ENCODE data around the gene ZMAT3.

Gene ZMAT3

DNA sequence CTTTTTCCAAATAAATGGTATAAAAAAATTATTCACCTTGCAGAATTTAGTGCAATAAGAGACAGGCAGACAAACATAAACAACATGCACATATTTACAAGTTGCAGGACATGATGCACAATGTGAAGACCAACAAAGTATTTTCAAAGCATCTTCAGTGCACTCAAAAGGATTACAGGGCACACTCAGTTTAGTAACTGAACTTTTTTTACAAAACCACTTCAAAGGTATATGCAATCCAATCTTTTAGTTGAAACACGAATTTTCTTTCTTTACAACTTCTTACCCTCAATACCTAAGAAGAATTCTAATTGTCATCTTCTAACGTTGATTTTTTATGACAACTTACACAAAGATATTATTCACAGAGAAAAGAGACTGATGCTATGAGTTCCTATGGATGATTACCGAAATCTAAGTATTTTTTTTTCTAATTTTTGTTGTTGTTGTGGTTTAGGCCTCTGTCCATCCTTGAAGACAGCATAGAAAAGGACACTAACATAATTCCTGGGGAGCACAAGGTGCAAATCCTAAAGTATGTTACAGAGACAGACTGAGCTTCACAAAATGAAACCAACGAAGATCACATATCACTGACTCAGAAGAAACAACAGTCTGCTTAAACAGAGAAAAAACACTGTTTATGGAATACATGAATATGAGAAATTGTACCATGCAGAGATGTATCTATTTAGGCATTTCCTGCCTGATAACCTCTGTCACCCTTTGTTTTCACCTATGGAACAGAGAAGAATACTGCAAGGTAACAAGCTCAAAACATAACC, 50.3 kb downstream of the ZMAT3 start:
- no peak for DNase-seq (ENCODE audit: low spot score)

DNA sequence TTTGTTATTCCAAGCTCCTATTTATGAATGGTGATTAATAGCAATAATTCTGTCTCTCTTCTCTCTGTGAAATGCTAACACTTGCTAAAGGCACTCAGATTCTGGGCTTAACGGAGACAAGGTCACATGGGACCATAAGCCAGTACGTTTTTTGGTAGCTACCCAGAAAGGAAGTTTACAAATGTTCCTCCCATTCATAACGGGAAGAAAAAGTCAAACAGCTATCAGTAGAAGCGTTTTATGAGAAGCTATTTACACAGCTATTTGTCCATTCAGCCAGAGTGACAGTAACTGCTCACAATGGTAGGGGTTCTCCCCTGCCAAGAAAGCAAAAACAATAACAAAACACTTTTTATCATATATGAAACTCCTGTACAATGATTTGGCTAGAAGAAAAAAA, 51.5 kb downstream of the ZMAT3 start:
- DNase-seq (ENCODE audit: low spot score), result no peak

DNA sequence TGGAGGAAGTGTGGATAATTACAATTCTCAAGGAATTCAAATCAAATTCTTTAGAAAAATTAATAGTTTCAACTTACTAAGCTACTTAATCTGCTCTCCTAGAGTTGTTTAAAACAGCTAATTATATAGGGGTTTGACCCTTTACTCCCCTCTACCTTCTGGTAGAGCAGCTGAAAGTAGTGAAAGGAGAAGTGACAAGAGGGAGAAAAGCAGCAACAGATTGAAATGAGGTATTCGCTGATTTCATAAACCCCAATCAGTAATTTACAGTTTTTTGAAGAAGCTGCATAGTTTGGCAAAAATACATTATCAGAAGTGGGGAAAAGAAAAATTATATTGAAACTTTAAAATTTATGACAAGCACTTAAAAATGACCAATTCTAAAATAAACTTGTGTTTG, 52.8 kb downstream of the ZMAT3 start:
- peak; percentile 44 for DNase-seq (ENCODE audit: low spot score)

GRCh38 chr3:179016979-179017670, 54.5 kb downstream of the ZMAT3 start:
- peak; percentile 74 for DNase-seq (ENCODE audit: low spot score)

GRCh38 chr3:179015551-179016020, 56.0 kb downstream of the ZMAT3 start:
- DNase-seq (ENCODE audit: low spot score), result peak; percentile 96

DNA sequence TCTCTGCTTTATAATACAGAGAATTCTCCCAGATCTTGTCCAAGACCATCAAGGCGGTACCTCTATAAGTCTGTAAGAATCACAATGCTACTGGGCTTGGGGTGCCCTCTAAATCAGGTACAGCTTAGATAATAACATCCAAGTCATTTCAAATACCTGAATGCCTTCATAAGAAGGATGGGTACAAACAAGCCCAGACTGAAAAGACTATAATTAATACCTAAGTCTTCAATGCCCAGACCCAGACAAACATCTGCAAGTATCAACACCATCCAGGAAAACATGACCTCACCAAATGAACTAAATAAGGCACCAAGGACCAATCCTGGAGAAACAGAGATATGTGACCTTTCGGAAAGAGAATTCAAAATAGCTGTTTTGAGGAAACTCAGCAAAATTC, 65.9 kb downstream of the ZMAT3 start:
- no peak for DNase-seq (ENCODE audit: low spot score)

DNA sequence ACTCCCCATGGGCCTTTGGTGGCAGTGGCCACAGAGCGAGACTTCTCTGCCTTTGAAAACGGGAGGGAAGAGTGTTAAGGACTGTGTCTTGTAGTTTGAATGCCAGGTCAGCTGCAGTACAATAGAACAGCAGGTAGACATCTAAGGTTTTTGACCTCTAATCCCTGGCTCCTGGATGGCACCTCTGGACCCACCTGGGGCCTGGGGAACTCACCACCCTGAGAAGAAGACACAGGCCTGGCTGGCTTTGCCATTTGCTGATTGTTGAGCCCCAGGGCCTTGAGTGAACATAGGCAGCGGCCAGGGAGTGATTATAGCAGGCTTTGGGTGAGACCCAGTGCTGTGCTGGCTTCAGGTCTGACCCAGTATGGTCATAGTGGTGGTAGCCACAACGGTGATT, 66.4 kb downstream of the ZMAT3 start:
- DNase-seq (ENCODE audit: low spot score), result no peak

DNA sequence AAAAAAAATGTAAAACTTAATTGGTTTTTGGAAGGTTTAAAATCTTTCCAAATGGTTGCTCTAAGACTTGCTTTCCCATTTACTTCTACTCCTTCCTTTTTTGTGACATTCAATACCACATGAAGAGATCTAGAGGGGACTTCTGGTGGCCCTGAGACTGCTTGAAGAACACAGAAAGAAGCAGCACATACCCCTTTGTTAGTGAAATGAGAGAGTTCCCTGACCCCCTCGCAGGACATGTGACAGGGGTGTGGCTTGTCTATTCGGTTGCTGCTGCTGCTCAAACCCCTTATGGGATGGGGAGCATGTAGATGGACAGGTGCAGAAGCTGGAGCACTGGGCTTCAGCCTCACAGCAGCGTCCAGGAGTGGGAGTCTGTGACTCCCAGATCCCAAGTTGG, 71.0 kb downstream of the ZMAT3 start:
- DNase-seq (ENCODE audit: low spot score), result no peak

DNA sequence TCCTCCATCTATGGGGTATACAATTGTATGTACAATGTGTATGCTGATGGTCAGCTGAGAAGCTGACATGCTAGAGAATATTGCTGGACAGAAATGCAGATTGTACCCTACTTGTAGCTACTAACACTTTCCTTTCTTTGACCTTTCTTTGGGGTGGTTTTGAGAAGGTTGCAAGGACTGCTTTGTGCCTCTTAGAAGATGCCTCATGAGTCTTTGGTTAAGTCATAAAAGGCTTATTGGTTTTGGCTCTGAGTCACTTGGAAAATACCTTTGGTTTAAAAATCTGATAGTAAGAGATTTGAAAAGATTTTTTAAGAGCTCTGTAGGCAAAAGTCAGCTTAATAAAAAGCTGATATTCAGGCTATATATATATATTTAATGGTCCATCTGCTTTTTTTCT, 71.5 kb downstream of the ZMAT3 start:
- no peak for DNase-seq (ENCODE audit: low spot score)

DNA sequence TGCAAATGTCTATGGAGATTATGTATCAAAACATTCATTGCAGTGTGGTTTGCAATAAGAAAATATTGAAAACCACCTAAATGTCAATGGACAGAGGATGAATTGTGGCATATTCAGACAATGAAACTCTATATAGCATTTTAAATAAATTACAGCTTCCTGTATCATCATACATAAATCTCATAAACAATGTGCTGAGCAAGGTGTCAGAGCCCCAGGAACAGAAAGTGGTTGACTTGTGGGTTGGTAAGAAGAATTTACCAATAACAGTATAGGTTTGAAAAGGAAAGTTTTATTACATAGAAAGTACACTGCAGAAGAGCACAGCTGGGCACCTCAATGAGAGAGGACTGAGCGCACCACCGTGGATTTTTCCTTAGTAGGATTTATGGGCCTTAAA, 75.2 kb downstream of the ZMAT3 start:
- no peak for DNase-seq (ENCODE audit: low spot score)

DNA sequence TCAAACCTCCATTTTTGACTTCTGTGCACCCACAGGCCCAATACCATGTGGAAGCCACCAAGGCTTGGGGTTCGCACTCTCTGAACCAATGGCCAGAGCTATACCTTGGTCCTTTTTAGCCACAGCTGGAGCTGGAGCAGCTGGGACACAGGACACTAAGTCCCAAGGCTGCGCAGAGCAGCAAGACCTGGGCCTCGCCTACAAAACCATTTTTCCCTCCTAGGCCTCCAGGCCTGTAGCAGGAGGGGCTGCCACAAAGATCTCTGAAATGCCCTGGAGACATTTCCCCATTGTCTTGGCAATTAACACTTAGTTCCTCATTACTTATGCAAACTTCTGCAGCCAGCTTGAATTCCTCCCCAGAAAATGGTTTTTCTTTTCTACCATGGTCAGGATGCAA, 81.3 kb downstream of the ZMAT3 start:
- DNase-seq (ENCODE audit: low spot score), result no peak

GRCh38 chr3:178989821-178990220, 81.8 kb downstream of the ZMAT3 start:
- no peak for DNase-seq (ENCODE audit: low spot score)

GRCh38 chr3:178987745-178988144, 83.9 kb downstream of the ZMAT3 start:
- DNase-seq (ENCODE audit: low spot score), result no peak

GRCh38 chr3:178986456-178986855, 85.2 kb downstream of the ZMAT3 start:
- DNase-seq (ENCODE audit: low spot score), result no peak

DNA sequence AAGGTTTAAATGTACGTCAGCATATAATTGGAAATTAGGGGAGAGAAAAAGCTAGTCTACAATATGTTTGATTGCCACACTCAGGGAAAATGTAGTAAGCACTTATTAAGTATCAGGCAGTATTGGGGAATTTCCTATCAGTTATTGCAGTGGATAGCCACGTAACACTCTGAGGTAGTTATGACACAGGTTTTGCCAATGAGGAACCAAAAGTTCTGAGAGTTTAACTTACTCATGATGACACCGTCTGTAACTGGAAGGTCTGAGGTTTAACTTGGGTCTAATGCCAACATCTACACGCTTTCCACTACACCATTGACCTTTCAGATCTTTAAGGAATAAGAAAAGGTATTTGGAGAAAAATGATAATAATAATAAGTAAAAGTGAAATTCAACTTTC, 89.5 kb downstream of the ZMAT3 start:
- no peak for DNase-seq (ENCODE audit: low spot score)

GRCh38 chr3:178975320-178975719, 96.3 kb downstream of the ZMAT3 start:
- DNase-seq (ENCODE audit: low spot score), result no peak

- no peak for DNase-seq (ENCODE audit: low spot score)
Observed at GRCh38 chr3:178971614-178972013, 100.0 kb downstream of the ZMAT3 start.

- peak; percentile 60 for DNase-seq (ENCODE audit: low spot score)
Observed at GRCh38 chr3:178969004-178969700, 102.5 kb downstream of the ZMAT3 start.
